Activated CD8-positive, alpha-beta T cell treated with anti-CD3 and anti-CD28 coated beads for 36 hours (primary cell): ENCODE measurements around the gene SHH. TPM values are rescaled to one million over a fixed set of nuclear protein-coding genes. Genes with fewer than 3 reads are reported as not detected.

Experiments
- ATAC-seq: fragments of 200-7000 bp; cut with Tn5 transposase; one replicate; pipeline ENCODE4 v1.10.0; 2021; ENCODE audit warnings: mild to moderate bottlenecking, moderate library complexity
- CTCF ChIA-PET: fragments of 350-600 bp; sonication (Branson Sonifier 250); formaldehyde crosslinking; loops from one replicate; lab custom pipeline; 2021; ENCODE audit warnings: antibody characterized with exemption; lab: Charles Lee
- POLR2A ChIA-PET: fragments of 350-600 bp; sonication (Branson Sonifier 250); formaldehyde crosslinking; loops from one replicate; lab custom pipeline; 2021; ENCODE audit warnings: antibody characterized with exemption; lab: Charles Lee
- DNase-seq: peaks from one replicate; pipeline ENCODE4 v3.0.0-alpha.2; 2020
- H3K27ac Mint-ChIP-seq: one replicate; pipeline ENCODE4 v1.8.0; 2021; ENCODE audit warnings: mild to moderate bottlenecking, mixed read lengths
- H3K27me3 Mint-ChIP-seq: one replicate; pipeline ENCODE4 v1.8.0; 2021; ENCODE audit warnings: mixed read lengths
- H3K36me3 Mint-ChIP-seq: one replicate; pipeline ENCODE4 v1.8.0; 2021; ENCODE audit warnings: low read depth, mixed read lengths
- H3K4me1 Mint-ChIP-seq: one replicate; pipeline ENCODE4 v1.8.0; 2021; ENCODE audit warnings: low read depth, mixed read lengths
- H3K4me3 Mint-ChIP-seq: one replicate; pipeline ENCODE4 v1.8.0; 2021; ENCODE audit warnings: mild to moderate bottlenecking, moderate library complexity, mixed read lengths
- H3K9me3 Mint-ChIP-seq: one replicate; pipeline ENCODE4 v1.8.0; 2021; ENCODE audit warnings: mixed read lengths
- CTCF ChIP-seq: fragments of 200-600 bp; IDR thresholded peaks from one replicate; pipeline ENCODE4 v1.8.0; 2022; ENCODE audit warnings: antibody characterized with exemption, mild to moderate bottlenecking
- intact Hi-C: fragments of 100-400 bp; cut with micrococcal nuclease; formaldehyde crosslinking; loops from one replicate; pipeline ENCODE4 v1.10.0; 2022
- total RNA-seq, 2 experiments: library from RNA; stranded (reverse); gene quantifications; one replicate each; pipeline ENCODE4 v1.2.3, GENCODE V29; 2021

The SHH gene
- total RNA-seq, 2 experiments from 2014 or later: not detected

DNA sequence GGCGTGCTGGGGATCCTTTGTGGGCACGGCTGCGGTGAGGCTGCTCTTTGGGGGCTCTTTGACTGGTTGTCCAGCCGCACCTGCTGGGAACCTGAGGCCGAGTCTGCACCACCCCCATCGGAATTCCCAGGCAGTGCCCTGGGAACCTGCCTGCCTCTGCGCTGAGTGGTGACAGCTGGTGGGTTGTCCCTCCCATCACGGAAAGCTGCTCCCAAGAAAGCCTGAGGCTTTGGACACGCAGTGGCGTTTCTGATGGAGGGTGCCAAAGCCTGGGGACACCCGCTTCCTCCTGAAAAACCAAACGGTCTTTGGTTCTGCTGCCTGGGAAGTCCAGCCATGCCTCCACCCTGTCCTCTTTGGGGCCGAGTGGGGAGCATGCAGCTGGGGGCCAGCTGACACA lies 21.4 kb upstream of the SHH start:
- POLR2A ChIA-PET: no interaction called here
- ATAC-seq (no peak), DNase-seq (no peak)
- intact Hi-C loops: no loop called here
- Mint-ChIP-seq H3K4me1 (no peaks in the 10 kb centered on the region), H3K9me3 (no peaks in the 10 kb centered on the region), H3K36me3 (no peaks in the 10 kb centered on the region), H3K27ac (no peak overlapping the region), H3K27me3 (peaks cover 1% of the 10 kb centered on the region), H3K4me3 (no peak overlapping the region)
- CTCF ChIA-PET: no interaction called here
- no peak for TF ChIP-seq CTCF

GRCh38 chr7:155832581-155832981 lies 20.3 kb upstream of the SHH start:
- ChIA-PET CTCF (no interaction called here), POLR2A (no interaction called here)
- DNase-seq (no peak), ATAC-seq (no peak)
- no peaks in the 10 kb centered on the region for H3K27me3 Mint-ChIP-seq
- H3K4me3 Mint-ChIP-seq: no peak overlapping the region
- no peaks in the 10 kb centered on the region for H3K4me1 Mint-ChIP-seq
- intact Hi-C loops: no loop called here
- no peak overlapping the region for H3K27ac Mint-ChIP-seq
- no peaks in the 10 kb centered on the region for H3K9me3 Mint-ChIP-seq
- TF ChIP-seq CTCF: no peak
- H3K36me3 Mint-ChIP-seq: no peaks in the 10 kb centered on the region

- intact Hi-C loops: no loop called here
- H3K36me3 Mint-ChIP-seq: no peaks in the 10 kb centered on the region
- ATAC-seq (no peak), DNase-seq (no peak)
- POLR2A ChIA-PET: no interaction called here
- H3K4me3 Mint-ChIP-seq: no peak overlapping the region
- H3K4me1 Mint-ChIP-seq: no peaks in the 10 kb centered on the region
- H3K27ac Mint-ChIP-seq: no peak overlapping the region
- H3K27me3 Mint-ChIP-seq: no peaks in the 10 kb centered on the region
- H3K9me3 Mint-ChIP-seq: no peaks in the 10 kb centered on the region
- CTCF ChIA-PET: no interaction called here
- TF ChIP-seq CTCF: no peak
These were observed 19.7 kb upstream of the SHH start for GRCh38 chr7:155831807-155832524.

DNA sequence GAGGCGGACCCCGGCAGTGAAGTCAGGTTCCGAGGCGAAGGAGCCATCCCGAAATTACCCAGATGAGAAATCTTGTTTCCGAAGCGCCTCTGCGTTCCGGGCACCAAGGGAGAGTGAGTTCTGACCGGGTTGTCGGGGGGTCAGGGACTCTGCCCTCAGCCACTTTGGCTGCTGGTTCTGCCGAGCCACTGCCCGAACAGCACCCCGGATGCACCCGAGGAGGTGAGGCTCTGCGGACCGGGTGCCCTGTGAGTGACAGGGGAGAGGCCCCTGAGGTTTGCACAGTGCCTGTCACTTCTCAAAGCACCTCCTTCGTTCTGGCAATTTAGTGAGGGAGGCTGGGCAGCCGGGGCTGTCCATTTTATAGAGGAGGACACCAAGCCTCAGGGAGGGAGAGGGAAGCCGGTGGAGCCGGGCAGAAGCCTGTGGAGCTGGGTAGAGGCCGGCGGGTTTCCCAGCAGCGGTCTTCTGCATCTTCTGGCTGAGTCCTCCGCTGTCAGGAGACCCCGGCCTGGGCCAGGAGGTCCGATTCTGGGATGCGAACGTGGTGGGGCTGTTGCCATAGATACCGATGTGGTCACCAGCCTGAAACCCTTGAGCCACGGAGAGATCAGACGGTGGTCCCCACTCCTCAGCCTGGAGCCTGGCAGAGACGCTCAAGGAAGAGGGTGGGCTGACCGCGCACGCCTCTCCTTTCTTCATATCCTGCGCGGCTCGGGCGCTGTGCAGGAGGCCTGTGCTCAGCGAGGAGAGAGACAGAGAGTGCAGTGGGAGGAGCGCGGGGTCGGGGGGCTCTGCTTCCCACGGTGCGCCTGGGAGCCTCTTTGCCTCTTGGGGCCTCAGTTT lies 18.9 kb upstream of the SHH start:
- DNase-seq: no peak
- Mint-ChIP-seq H3K4me3 (no peak overlapping the region), H3K4me1 (no peaks in the 10 kb centered on the region), H3K27ac (no peak overlapping the region), H3K36me3 (no peaks in the 10 kb centered on the region), H3K9me3 (no peaks in the 10 kb centered on the region), H3K27me3 (peaks cover 4% of the 10 kb centered on the region)
- no peak for ATAC-seq
- intact Hi-C loops: no loop called here
- no peak for TF ChIP-seq CTCF
- POLR2A ChIA-PET: no interaction called here
- CTCF ChIA-PET: no interaction called here
